ENCODE results near the gene ST3GAL3. TPM values are rescaled to one million over a fixed set of nuclear protein-coding genes. Genes with fewer than 3 reads are reported as not detected.
A peak's percentile ranks its signal among the peaks of the same experiment; 100 is the strongest.

Gene ST3GAL3
- total RNA-seq, 1 experiment from 2014 or later, result 8.6 TPM

- Mint-ChIP-seq H3K36me3 (no peaks in the 10 kb centered on the region), H3K4me1 (peaks cover 29% of the 10 kb centered on the region), H3K27me3 (ENCODE audit: low read depth) (no peaks in the 10 kb centered on the region), H3K4me3 (no peak overlapping the region), H3K9me3 (no peaks in the 10 kb centered on the region), H3K27ac (peak overlapping the region; percentile 20; the same call in 1 of the 2 replicates)
- no peak for TF ChIP-seq ZNF423 (CRISPR knock-in tag; IDR thresholded peaks at IDR 0.05)
- TF ChIP-seq ZSCAN18 (CRISPR knock-in tag; IDR thresholded peaks at IDR 0.05), result no peak
- no peak for TF ChIP-seq HMGXB4 (CRISPR knock-in tag; IDR thresholded peaks at IDR 0.05)
- TF ChIP-seq NFYB (CRISPR knock-in tag; conservative IDR thresholded peaks at IDR 0.05; ENCODE audit: low read depth), result no peak
- no peak for TF ChIP-seq IRF1 (CRISPR knock-in tag; IDR thresholded peaks at IDR 0.05)
- TF ChIP-seq STAT6 (CRISPR knock-in tag; conservative IDR thresholded peaks at IDR 0.05; ENCODE audit: low read depth), result no peak
- TF ChIP-seq TEAD1 (CRISPR knock-in tag; IDR thresholded peaks at IDR 0.05), result no peak
- TF ChIP-seq ZBTB43 (CRISPR knock-in tag; IDR thresholded peaks at IDR 0.05), result no peak
- TF ChIP-seq SP1 (CRISPR knock-in tag; conservative IDR thresholded peaks at IDR 0.05), result no peak
- no peak for TF ChIP-seq PREB (CRISPR knock-in tag; IDR thresholded peaks at IDR 0.05; ENCODE audit: borderline replicate concordance)
- no peak for TF ChIP-seq ZNF138 (CRISPR knock-in tag; conservative IDR thresholded peaks at IDR 0.05)
- no peak for TF ChIP-seq PRRX2 (CRISPR knock-in tag; IDR thresholded peaks at IDR 0.05)
- TF ChIP-seq ELF4 (CRISPR knock-in tag; IDR thresholded peaks at IDR 0.05; ENCODE audit: low read depth), result no peak
- TF ChIP-seq ZNF317 (CRISPR knock-in tag; IDR thresholded peaks at IDR 0.05; ENCODE audit: borderline replicate concordance, low read depth), result no peak
- TF ChIP-seq ZNF263 (CRISPR knock-in tag; IDR thresholded peaks at IDR 0.05; ENCODE audit: low read depth), result no peak
- TF ChIP-seq ZNF512 (CRISPR knock-in tag; IDR thresholded peaks at IDR 0.05; ENCODE audit: borderline replicate concordance), result no peak
- TF ChIP-seq AFF4 (CRISPR knock-in tag; IDR thresholded peaks at IDR 0.05; ENCODE audit: borderline replicate concordance), result no peak
- no peak for TF ChIP-seq FOXK1 (CRISPR knock-in tag; IDR thresholded peaks at IDR 0.05)
- TF ChIP-seq E2F1 (CRISPR knock-in tag; IDR thresholded peaks at IDR 0.05), result no peak
- ChIA-PET CTCF (interaction anchor here (1.4 to 9.3 kb wide), 2 partner anchors 165 to 267 kb away, joined by 3 to 992 read pairs; partner anchors contain the start of gene ARTN), POLR2A (interaction anchor here (0.8 to 2.3 kb wide), 2 partner anchors 161 to 164 kb away, joined by 3 to 5 read pairs; no protein-coding TSS in a partner anchor)
- DNase-seq (ENCODE audit: low spot score), result no peak
- ATAC-seq, result no peak
These were observed 62.1 kb downstream of the ST3GAL3 start for GRCh38 chr1:43769350-43769908.

Measured in WTC11 (cell line).